ENCODE results near the gene CD209.
"Not testable (repeated sequence)": the region's sequence is repeated elsewhere in the genome, so short reads cannot be mapped to it uniquely, and the experiment has no call there.

CD209 gene, protein sequence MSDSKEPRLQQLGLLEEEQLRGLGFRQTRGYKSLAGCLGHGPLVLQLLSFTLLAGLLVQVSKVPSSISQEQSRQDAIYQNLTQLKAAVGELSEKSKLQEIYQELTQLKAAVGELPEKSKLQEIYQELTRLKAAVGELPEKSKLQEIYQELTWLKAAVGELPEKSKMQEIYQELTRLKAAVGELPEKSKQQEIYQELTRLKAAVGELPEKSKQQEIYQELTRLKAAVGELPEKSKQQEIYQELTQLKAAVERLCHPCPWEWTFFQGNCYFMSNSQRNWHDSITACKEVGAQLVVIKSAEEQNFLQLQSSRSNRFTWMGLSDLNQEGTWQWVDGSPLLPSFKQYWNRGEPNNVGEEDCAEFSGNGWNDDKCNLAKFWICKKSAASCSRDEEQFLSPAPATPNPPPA

DNA sequence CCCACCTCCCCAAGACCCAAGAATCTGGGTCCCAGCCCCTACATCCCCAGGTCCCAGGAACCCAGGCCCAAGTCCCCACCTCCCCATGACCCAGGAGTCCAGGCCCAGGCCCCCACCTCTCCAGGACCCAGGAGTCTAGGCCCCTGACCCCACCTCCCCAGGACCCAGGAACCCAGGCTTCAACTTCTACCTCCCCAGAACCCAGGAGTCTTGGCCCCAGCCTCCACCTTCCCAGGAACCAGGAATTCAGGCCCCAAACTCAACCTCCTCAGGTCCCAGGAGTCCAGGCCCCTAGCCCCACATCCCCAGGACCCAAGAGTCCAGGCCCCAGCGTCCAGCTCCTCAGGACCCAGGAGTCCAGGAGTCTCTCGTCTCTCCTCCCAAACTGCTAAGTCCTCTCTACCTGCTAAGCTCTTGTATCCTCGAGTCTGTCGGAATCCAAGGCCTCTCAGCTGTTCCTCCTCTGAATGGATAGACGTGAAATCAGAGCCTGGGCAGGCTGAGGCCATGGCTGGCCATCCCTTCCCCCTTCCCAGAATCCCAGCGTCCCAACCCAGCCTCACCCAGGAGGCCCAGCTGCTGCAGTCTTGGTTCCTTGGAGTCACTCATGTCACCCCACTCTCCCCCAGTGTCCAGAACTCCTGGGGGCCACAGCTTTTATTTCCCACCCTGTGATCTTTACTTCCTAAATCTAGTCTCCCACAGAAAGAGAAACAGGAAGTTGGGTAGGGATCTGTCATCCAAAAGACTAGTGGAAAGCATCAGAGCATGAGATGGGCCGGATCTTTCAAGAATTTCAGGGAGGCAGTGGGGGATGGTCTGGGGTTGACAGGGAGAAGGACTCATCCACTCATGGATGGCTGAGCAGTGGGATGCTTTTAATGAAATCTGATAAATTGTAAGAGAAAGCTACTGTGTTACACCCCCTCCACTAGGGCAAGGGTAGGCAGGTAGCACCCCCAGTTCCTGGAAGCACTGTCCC lies at the start of gene CD209:
Gene CD209, minus strand, starts transcription at position 632 of the 982 bp plus-strand sequence. Its CDS starts 23 bp downstream, at position 609.
- DNase-seq = no peak

DNA sequence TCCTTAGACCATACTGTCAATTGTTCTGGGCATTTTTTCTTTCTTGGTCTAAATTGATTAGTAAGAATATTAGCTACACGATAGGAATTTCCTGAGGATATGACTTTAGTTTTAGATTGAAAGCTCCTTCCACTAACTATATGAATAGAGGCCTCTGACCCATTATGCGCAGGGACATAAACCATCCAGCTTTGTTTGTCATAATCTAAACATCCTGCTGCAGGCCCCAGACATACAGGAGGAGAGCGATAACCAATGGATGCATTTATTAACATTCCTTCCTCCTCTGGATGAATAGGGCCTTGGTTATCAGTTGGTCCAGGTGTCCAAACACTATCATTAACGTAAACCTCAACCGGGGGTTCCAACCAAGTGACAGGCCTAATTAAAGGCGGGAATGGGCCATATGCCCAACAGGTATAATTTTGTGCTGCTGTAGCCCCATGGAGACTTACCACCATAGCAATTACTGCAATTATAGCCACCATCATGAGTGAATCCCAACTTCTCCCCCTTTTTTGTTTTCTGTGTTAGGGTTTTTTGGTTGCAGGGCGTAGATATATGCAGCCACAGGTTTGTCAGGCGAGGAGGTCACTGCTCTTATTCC lies 48.3 kb upstream of the CD209 start:
- DNase-seq = no peak

GRCh38 chr19:7793493-7793892 lies 46.2 kb upstream of the CD209 start:
- DNase-seq = no peak

DNA sequence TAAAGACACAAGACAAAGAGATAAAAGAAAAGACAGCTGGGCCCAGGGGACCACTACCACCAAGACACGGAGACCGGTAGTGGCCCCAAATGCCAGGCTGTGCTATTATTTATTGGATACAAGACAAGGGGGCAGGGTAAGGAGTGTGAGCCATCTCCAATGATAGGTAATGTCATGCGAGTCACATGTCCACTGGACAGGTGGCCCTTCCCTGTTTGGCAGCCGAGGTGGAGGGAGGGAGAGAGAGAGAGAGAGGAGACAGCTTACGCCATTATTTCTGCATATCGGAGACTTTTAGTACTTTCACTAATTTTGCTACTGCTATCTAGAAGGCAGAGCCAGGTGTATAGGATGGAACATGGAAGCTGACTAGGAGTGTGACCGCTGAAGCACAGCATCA lies 45.4 kb upstream of the CD209 start:
- DNase-seq = not testable (repeated sequence)

DNA sequence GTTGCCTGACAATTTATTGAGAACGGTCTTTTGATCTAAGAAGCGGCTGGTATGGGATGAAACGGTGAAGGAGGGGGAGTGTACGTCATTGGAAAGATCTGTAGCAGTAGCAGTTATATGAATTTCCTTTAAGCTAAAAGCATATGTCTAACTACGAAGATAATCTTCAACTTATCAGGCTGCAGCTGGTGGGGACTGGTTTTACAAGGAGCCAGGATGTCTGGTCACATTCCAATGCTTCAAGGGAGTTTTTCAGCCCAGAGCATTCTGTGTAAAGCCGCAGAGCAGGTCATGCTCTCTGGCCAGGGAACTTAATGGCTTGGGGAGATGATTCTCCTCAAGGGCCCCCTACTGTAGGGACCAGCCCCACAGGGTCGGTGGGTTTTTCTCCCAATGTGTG lies 44.9 kb upstream of the CD209 start:
- no peak for DNase-seq

GRCh38 chr19:7790416-7790815 lies 43.1 kb upstream of the CD209 start:
- no peak for DNase-seq

DNA sequence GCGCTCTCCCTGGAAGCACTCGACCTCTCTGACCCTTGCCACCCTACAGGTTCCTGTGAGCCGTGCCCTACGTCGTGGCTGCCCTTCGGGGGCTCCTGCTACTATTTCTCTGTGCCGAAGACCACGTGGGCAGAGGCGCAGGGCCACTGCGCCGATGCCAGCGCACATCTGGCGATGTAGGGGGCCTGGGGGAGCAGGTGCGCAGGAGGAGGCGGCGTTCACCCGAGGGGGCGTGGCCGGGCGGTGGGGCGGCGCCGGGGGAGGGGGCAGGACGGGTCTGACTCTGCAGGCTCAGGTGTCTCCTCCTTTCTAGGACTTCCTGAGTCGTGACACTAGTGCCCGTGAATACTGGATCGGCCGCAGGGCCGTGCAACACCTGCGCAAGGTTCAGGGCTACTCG lies 42.1 kb upstream of the CD209 start:
- no peak for DNase-seq

DNA sequence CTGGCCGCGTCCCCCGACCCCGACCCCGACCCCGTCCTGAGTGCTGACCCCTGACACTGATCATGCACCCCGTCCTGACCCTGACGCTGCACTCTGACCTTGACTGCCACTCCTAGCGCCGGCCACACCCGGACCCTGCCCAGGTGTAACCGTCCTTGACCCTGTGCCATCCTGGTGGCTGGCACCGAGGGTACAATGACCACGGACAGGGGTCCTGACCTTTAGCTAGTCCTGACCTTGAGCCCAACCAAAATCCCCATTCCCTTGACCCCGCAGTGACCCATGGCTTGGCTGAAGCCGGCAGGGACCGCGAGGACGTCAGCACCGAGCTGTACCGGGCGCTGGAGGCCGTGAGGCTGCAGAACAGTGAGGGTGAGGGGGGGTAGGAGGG lies 41.6 kb upstream of the CD209 start:
- DNase-seq = no peak

DNA sequence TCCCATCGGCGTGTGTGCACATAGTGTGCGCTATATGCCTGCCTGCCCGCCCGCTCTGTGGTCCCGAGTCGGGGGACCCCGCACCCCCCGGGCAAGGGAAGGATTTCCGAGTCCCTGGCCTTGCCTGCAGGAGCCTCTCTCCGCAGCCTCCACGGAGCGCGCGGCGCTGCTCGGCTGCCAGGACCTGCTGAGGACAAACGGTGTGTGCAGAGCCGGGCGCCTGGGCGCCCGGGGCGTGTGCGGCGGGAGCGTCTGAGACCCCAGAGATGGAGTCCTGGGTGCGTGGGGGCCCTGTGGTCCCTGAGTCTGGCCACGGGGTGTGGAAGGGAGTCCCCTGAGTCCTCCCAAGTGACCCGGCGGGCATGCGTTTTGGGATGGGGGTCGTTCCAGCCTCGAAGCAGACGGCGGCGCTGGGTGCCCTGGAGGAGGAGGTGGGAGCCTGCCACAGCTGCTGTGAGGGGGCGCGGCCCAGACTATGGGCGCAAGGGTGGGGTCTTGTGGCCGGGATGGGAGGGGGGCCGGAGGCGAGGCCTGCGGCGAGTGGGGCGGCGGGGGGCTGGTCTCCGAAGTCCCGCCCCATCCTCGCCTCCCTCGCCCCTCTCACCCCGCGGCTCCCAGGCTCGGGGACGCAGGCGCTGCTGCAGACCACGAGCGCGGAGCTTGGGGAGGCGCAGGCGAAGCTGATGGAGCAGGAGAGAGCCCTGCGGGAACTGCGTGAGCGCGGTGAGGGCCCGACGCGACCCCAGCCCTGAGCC lies 41.0 kb upstream of the CD209 start:
- DNase-seq = no peak

GRCh38 chr19:7787602-7788177 lies 40.4 kb upstream of the CD209 start:
- no peak for DNase-seq

DNA sequence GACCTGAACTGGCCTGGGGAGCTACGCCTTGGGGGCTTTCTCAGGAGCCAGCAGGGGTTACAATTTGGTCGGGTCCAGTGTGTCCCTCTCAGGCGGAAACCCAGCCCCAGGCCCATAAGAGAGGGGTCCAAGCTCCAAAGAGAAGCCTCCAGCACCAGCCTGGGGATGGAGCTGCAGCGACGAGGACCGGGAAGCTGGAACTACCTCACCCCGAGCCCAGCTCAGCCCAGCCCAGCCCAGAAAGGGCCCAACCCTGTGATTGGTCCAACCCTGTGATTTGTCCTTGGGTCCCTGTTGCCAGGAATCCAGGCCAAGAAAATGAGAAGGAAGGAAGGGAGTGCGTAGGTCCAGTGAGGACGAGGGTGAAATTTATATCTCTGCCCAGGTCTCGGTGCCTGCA lies 39.8 kb upstream of the CD209 start:
- DNase-seq = no peak

DNA sequence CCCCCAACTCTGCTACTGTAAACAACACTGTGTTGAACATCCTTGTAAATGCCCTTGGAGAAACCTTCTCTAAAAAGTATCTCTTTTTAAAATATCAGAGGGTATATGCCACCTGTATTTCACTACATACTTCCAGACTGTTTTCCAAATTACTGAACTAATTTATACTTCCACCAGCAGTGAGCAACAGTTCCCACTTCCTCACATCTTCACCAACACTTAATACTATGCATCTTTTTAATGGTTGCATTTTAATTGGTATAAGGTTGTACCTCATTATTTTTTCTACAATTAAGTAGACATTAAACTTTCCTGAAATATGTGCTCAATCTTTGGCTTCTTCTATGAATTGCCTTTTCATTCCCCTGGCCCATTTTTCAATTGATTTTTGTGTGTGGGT lies 37.5 kb upstream of the CD209 start:
- DNase-seq = no peak

DNA sequence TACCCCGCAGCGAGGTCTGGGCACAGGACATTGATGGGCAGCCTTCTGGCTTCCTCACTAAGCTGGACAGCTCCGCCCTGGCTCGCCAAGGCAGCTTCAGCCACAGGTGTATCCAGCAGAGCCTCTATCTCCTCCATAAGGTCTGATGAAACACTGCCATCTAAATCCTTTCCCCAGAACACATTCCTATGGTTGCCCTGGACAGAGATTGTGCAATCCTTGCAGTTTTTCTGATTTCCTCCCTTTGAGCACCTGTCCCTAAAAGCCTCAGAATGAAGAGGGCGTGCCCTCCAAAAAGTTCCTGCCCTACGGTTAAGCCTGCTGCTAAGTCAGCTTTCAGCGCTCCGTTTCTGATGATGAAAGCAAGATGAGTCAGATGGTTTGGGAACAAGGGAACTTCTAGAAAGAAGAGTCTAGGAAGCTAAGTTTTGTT lies 36.7 kb upstream of the CD209 start:
- no peak for DNase-seq

GRCh38 chr19:7781157-7781556 lies 33.8 kb upstream of the CD209 start:
- no peak for DNase-seq

GRCh38 chr19:7779631-7780486 lies 32.5 kb upstream of the CD209 start:
- DNase-seq = no peak

GRCh38 chr19:7778081-7778480 lies 30.7 kb upstream of the CD209 start:
- no peak for DNase-seq

DNA sequence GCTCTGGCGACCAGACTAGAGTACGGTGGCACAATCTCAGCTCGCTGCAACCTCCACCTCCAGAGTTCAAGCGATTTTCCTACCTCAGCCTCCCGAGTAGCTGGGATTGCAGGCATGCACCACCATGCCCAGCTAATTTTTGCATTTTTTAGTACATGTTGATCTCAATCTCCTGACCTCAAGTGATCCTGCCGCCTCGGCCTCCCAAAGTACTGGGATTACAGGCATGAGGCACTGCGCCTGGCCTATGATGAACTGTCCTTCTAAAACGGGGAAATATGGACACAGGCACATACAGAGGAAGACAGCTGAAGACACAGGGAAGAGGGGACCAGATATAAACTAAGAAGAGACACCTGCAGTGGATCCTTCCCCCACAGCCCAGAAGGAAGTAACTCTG lies 28.4 kb upstream of the CD209 start:
- no peak for DNase-seq

DNA sequence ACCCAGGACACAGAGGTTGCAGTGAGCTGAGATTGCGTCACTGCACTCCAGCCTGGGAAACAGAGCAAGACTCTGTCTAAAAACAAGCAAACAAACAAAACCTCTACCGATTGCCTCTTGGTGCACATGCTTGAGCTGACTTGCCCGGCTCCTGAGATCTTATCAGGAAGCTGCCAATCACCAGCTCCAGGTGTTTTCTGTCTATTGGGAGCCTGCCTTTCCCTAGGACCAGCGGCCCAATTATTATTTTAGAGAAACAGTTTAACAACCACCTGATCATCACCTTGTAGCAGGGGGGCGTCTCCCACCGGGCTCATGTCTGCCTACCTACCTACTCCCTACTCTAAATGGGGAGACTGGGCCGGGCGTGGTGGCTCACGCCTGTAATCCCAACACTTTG lies 26.5 kb upstream of the CD209 start:
- no peak for DNase-seq

DNA sequence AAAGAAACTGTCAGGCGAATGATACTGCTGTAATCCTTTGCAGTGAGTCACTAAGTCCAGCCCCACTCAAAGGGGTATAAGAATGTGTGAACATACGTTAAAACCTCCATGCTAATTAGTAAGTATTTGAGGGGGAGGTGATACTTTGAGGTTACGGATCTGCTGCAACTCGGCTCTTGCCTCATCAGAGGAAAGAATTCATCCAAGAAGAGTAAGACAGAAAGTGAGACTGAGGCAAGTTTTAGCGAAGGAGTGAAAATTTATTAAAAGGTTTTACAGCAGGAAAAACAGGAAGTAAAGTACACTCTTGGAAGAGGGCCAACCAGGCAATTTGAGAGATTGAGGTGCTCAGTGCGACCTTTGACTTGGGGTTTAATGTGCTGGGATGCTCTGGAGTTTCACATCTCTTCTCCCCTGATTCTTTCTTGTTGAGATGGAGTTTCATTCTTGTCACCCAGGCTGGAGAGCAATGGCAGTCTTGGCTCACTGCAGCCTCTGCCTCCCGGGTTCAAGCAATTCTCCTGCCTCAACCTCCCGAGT lies 25.5 kb upstream of the CD209 start:
- no peak for DNase-seq

- DNase-seq = no peak
Observed at GRCh38 chr19:7771072-7771471, 23.7 kb upstream of the CD209 start.

GRCh38 chr19:7769171-7769570 lies 21.8 kb upstream of the CD209 start:
- DNase-seq = no peak

All from activated CD8-positive, alpha-beta memory T cell treated with anti-CD3 and anti-CD28 coated beads for 24 hours (primary cell).